Left lobe of liver (tissue), 2 donors: Measurements from ENCODE around the gene C15orf39. TPM values are rescaled to one million over a fixed set of nuclear protein-coding genes. Genes with fewer than 3 reads are reported as not detected.
"Not testable (repeated sequence)": the region's sequence is repeated elsewhere in the genome, so short reads cannot be mapped to it uniquely, and the experiment has no call there.

ENCODE experiments used
- ATAC-seq: fragments of 200-7000 bp; cut with Tn5 transposase; one replicate; pipeline ENCODE4 v1.9.1; 2020; ENCODE audit warnings: mild to moderate bottlenecking, moderate library complexity
- DNase-seq: peaks from one replicate; pipeline ENCODE4 v3.0.0-alpha.2; 2020; ENCODE audit warnings: low spot score
- total RNA-seq: library from RNA; stranded (reverse); gene quantifications from one replicate; pipeline ENCODE4 v1.2.1, GENCODE V29; 2021
- donor health status: DM: no; HTN: no; CAD: no; lungs with moderate emphysema.
- donor health status: DM: no; HTN: yes; CAD: no.

Gene C15orf39
- total RNA-seq, 1 donor from 2014 or later, result 5.8 TPM

DNA sequence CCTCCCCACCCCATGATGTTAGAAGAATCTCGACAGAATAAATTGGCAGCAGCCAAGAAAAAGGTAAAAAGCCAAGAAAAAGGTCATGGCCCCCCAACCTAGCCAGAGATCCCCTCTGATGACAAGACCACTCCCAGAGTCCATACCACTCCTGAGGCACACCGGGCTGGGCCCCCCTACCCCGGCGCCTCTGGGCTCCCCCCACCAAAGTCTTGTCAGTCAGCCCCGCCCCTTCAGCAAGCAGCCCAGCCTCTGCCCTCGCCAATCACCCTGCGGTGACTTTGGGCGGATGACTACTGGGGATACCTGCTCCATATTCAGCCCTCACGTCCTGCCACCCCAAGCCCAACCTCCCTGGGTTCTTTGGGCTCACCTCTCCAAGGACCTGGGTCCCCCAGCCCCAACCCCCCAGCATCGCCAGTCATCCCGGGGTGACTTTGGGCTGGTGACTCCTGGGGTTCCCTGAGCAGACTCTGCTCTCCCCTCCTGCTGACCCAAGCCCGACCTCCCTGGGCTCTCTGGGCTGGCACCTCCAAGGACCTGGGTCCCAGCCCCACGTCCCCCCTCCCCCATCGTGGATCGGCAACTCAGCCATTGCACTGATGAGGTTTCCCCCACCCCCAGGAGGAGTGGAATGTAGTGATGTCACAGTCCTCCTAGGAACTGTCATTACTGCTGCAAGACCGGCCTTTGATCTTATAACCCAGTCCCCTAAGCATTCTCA lies 57.1 kb downstream of the C15orf39 start:
- ATAC-seq, DNase-seq: not testable (repeated sequence)

DNA sequence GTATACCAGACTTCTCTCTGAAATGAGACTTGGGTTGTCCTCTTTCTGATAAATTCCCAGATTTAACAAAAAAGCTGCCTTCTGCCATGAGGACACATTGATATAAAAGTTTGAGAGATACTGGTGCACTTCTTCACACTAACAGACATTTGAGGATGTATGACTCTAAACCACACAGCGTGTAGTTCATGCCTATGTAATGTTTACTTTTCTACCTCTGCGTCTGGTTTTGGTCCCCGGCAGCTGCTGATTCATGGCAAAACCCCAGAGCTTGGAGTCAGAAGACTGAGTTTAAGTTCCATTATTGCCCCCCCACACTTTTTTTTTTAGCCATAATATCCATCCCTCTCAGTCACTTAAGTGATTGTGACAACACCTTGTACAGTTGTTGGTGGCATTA lies 58.2 kb downstream of the C15orf39 start:
- not testable (repeated sequence) for ATAC-seq, DNase-seq

Other genes with a start within 250 kb of the C15orf39 start
- 2.1 TPM for gene RPP25, start 245.1 kb upstream of the C15orf39 start, total RNA-seq
- 0.73 TPM for gene SCAMP5, start 206.3 kb upstream of the C15orf39 start, total RNA-seq
- 5.4 TPM for gene PPCDC, start 178.3 kb upstream of the C15orf39 start, total RNA-seq
- gene GOLGA6C, start 56.5 kb downstream of the C15orf39 start, total RNA-seq, result not detected
- 0.45 TPM for gene GOLGA6D, start 81.0 kb downstream of the C15orf39 start, total RNA-seq
- gene COMMD4, start 134.2 kb downstream of the C15orf39 start, total RNA-seq, result 33.6 TPM
- 43.2 TPM for gene NEIL1, start 145.2 kb downstream of the C15orf39 start, total RNA-seq
- gene MAN2C1, start 166.7 kb downstream of the C15orf39 start, total RNA-seq, result 96.1 TPM
- 23.3 TPM for gene SIN3A, start 249.8 kb downstream of the C15orf39 start, total RNA-seq